Measurements from ENCODE around the gene MAP1S. TPM values are rescaled to one million over a fixed set of nuclear protein-coding genes. Genes with fewer than 3 reads are reported as not detected.

MAP1S gene
- total RNA-seq, 1 donor from 2014 or later = 57.1 TPM

DNA sequence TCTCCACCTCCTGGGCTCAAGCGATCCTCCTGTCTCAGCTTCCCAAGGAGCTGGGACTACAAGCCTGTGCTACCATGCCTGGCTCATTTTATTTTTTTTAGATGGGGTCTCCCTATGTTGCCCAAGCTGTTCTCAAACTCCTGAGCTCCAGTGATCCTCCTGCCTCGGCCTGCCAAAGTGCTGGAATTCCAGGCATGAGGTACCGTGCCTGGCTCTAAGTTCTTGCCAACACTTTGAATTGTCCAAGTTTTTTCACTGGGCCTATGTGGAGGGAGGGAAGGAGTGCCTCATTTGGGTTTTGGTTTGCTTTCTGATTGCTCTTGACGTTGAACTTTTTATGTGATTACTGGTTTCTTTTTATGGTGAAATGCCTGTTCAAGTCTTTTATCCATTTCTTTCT, 26.7 kb upstream of the MAP1S start:
- intact Hi-C loops (cut with micrococcal nuclease) = no loop called here

DNA sequence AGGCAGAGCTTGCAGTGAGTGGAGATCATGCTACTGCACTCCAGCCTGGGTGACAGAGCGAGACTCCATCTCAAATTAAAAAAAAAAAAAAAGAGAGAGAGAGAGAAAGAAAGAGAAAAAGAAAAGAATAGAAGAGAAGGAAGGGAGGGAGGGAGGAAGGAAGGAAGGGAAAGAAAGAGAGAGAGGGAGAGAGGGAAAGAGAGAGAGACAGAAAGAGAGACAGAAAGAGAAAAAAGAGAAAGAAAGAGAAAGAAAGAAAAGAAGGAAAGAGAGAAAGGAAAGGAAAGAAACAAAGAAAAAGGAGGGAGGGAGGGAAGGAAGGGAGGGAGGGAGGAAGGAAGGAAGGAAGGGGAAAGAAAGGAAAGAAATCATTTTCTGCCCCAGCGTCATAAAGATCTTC, 24.1 kb upstream of the MAP1S start:
- intact Hi-C loops (cut with micrococcal nuclease) = no loop called here

DNA sequence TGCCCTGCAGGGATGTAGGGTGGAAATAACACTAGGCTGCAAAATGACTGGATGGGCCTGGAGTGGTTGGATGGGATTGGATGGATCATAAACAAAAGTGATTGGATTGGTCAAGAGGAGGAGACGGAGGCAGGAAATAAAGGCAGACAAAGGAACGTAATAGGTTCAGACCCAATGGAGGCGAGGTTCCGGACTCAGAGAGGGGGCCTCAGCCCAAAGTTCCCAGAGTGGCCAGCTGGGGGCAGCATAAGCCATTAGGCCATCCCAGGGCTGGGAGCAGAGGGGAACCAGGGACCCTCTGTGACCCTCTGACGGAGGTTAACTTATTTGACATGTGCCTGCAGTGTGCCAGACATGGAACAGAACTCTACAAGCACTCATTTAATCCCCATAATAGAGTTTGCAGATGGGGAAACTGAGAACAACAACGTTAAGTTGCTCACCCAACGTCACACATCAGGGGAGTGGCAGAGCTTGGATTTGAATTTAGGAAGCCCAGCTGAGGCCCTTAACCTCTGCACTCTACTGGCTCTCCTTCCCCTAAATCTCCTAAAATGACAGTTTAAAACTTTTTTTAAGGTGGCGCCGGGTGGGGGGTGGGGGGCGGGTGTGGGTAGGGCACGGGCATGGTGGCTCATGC, 15.3 kb upstream of the MAP1S start:
- intact Hi-C loops (cut with micrococcal nuclease) = loop anchor here (1.0 to 5.0 kb wide), 3 partner anchors 63 to 151 kb away; no protein-coding TSS in a partner anchor

DNA sequence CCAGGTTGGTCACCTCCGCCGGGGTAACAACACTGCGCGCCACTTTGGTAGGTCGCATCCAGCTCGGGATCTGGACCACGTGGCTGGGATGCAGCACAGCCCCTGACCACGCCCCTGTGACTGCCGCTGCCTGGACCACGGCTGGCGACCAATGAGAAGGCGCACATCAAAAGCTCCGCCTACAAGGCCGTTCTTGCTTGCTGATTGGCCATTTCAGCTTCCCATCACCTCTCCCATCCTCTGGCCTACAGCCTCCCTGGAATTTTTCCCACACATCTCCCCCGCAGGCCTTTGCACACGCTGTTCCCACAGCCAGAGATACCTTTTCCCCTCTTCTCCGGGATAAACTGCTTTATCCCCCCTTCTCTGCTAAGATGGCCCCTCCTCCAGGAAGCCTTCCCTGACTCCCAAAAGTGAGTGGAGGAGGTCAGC, 12.5 kb upstream of the MAP1S start:
- intact Hi-C loops (cut with micrococcal nuclease) = no loop called here

DNA sequence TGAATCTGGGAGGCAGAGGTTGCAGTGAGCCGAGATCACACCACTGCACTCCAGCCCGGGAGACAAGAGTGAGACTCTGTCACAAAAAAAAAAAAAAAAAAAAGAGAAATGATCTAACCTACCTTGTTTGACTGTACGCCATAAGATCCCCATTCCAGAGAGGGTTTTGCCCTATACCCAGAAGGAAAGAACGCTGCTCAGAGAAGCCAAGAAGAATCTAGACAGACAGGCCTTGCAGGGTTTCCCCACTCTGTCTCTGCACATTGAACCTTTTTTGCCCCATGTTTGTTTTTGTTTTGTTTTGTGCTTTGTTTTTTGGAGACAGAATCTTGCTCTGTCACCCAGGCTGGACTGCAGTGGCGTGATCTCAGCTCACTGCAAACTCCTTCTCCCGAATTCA, 7.4 kb upstream of the MAP1S start:
- intact Hi-C loops (cut with micrococcal nuclease) = no loop called here

DNA sequence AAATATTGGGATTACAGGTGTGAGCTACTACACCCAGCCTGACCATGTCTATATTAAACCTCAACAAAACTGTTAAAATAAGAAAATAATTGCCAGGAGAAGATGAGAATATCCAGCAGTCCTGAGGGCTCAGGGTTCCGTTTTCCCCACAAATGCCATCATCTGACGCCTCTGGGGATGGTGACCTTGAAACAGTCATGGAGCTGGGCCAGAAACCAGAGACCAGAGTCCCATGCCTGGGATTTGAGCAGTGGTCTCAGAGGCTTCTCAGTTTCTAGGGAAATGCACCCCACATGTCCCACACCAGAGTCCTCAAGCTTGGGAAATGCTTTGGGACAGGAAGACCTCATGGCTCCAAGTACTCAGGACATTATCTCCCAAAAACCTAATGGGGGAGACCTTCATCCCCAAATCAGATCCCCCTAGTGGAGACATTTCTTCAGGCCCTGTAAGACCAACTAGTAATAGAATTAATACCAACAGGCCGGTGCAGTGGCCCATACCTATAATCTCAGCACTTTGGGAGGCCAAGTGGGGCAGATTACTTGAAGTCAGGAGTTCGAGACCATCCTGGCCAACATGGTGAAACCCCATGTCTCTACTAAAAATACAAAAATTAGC, 2.9 kb upstream of the MAP1S start:
- intact Hi-C loops (cut with micrococcal nuclease) = no loop called here

DNA sequence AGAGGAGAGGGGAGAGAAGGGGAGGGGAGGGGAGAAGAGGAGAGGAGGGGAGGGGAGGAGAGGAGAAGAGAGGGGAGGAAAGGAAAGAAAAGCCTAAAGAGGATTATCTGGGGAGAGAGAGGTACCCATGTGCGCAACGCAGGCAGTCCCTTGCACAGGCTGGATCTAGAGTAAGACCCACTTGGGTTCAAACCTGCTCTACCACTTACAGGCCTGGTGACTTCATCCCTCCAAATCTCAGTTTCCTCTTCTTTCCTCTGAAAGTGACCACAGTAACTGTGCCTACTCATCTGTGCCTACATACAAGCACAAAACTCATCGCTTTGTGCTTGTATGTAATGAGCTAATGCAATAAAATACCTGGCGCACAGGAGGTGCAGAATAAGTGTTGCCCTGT, 732 bp upstream of the MAP1S start:
- intact Hi-C loops (cut with micrococcal nuclease) = no loop called here

DNA sequence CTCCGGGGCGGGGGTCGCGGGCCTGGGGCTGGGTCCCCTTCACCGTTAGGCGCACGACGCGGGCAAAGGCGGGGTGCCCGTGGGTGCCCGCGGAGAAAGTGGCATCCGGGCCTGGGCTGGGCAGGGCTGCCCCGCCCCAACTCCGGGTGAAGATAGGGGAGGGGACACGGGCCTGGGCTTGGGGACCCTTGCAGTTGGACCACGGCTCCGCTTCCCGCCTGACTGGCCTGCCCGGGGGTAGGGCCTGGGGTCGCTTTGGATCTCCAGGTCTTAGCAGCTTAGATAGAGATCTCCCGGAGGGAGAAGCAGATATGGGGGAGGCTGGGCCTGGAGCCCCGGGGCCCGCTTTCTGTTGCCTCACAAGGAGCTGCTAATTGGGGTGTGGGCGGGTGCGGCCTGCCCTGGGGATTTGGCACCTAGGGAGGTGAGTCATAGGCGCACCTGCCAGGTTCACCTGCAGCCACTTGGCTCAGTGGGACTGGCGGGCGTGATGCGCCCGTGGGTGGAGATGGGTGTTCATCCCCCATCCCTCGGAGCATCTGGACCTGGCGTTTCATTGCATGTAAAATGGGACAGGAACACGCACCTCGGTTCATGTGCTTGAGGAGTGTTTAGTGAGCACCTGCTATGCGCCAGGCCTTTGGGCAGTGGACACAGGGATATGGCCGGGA, 585 bp downstream of the MAP1S start:
- intact Hi-C loops (cut with micrococcal nuclease) = loop anchor here (1.0 kb wide), 1 partner anchor 27 kb away; no protein-coding TSS in a partner anchor

DNA sequence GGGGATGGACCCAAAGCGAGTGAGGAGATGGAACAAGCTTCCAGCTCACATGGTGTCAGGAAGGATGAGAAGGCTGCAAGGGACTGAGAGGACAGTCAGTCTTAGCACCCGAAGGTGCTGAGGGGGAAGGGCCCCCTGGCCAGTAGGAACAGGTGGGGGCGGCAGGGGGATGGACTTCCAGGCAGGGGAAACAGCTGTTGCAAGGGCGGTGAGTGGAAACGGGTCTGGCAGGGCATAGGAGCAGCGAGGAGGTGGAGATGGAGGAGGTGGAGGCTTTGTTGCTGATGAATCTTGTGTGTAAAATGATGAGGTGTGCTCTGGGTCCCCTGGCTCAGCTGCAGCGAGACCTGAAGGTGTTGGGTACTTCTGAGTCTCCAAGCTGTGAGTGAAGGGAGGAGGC, 1.2 kb downstream of the MAP1S start:
- intact Hi-C loops (cut with micrococcal nuclease) = no loop called here

DNA sequence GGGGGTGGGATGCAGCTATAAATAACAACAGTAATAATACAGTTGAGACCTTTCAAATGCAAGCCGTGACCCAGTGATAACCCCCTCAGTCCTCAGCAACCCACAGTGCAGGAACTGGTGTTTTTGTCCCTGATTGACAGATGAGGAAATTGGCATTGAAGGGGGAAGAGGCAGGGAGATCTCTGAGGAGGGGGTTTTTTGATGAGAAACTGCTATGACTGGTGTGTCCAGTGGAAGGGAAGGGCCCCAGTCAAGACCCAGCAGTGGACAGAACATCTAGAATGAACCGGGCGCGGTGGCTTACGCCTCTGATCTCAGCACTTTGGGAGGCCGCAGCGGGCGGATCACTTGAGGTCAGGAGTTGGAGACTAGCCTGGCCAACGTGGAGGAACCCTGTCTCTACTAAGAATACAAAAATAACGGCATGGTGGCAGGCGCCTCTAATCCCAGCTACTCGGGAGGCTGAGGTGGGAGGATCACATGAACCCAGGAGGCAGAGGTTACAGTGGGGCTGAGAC, 1.9 kb downstream of the MAP1S start:
- intact Hi-C loops (cut with micrococcal nuclease) = no loop called here

DNA sequence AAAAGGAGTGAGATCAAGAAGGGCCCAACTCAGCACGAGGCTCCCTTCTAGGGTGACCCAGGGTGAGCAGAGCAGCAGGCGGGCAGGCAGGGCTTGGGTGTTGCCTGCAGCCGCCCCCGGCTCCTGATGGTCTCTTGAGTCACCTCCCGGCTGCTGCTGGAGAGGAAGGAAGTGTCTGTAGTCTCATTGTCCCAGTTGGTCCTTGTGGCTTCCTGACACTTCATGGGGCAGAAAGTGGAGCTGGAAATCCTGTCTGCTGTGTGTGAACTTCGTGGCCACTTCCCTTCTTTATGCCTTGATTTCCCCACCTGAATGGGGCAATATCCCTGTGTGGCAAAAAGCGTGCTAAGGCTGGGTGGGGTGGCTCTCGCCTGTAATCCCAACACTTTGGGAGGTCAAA, 2.5 kb downstream of the MAP1S start:
- intact Hi-C loops (cut with micrococcal nuclease) = no loop called here

DNA sequence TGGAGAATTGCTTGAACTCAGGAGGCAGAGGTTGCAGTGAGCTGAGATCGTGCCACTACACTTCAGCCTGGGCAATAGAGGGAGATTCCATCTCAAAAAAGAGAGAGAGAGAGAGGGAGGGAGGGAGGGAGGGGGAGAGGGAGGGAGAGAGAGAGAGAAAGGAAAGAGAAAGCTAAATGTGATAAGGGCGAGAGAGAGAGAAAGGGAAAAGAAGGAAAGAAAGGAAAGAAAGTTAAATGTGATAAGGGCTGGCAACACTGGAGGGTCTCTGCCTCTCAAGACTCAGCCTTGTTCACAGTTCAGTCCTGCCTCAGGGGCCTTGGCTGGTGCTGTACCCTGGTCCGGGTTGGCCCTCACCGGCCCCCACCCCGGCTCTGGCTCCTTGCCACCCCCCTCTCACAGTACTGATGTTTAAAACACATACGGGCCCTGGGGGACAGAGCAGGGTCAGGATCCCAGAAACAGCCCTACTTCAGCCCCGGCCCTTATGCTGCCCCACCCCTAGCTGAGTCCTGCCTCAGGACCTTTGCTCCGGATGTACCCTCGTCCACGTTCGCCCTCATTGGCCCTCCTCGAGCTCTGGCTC, 3.5 kb downstream of the MAP1S start:
- intact Hi-C loops (cut with micrococcal nuclease) = no loop called here

DNA sequence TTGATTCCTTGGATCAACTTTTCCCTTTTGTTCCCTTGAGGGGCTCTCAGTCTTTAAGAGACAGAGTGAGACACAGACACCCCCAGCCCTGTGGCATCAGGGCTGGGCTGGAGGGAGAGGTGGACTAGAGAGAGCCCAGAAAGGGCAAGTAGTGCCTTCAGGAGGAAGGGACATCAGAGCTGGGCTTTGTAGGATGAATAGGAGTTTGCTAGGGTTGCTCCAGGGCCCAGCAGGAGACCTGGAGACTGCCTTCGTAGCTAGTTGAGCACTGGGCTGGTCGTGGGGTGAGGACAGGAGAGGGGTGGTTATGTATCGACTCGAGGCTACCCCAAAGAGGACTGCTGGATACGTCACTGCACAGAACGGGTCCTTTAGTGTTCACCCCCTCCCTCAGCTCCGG, 5.4 kb downstream of the MAP1S start:
- intact Hi-C loops (cut with micrococcal nuclease) = no loop called here

DNA sequence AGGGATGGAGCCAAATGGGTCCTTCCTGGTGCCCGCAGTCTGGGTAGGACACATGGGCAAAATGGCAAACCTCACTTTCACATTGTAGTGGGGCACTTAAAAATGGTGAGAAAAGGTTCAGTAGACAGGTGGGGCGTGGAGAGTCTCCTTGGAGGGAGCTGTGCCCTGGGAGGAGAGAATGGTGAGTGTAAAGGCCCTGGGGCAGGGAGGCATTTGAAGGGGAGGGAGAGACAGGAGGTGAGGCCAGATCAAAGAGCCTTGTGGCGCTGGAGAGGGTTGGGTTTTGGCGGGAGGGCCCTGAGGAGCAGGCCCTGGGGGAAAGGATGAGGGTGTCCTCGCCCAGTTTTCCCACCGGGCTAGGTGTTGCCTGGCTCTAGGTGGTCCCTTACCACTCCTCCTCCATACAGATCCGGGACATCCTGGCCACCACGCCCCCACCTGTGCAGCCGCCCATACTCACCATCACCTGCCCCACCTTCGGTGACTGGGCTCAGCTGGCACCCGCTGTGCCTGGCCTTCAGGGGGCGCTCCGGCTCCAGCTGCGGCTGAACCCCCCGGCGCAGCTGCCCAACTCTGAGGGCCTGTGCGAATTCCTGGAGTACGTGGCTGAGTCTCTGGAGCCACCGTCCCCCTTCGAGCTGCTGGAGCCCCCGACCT, 6.3 kb downstream of the MAP1S start:
- intact Hi-C loops (cut with micrococcal nuclease) = no loop called here

DNA sequence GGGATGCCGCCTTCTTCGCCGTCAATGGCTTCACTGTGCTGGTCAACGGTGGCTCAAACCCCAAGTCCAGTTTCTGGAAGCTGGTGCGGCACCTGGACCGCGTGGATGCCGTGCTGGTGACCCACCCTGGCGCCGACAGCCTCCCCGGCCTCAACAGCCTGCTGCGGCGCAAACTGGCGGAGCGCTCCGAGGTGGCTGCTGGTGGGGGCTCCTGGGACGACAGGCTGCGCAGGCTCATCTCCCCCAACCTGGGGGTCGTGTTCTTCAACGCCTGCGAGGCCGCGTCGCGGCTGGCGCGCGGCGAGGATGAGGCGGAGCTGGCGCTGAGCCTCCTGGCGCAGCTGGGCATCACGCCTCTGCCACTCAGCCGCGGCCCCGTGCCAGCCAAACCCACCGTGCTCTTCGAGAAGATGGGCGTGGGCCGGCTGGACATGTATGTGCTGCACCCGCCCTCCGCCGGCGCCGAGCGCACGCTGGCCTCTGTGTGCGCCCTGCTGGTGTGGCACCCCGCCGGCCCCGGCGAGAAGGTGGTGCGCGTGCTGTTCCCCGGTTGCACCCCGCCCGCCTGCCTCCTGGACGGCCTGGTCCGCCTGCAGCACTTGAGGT, 7.0 kb downstream of the MAP1S start:
- intact Hi-C loops (cut with micrococcal nuclease) = no loop called here

DNA sequence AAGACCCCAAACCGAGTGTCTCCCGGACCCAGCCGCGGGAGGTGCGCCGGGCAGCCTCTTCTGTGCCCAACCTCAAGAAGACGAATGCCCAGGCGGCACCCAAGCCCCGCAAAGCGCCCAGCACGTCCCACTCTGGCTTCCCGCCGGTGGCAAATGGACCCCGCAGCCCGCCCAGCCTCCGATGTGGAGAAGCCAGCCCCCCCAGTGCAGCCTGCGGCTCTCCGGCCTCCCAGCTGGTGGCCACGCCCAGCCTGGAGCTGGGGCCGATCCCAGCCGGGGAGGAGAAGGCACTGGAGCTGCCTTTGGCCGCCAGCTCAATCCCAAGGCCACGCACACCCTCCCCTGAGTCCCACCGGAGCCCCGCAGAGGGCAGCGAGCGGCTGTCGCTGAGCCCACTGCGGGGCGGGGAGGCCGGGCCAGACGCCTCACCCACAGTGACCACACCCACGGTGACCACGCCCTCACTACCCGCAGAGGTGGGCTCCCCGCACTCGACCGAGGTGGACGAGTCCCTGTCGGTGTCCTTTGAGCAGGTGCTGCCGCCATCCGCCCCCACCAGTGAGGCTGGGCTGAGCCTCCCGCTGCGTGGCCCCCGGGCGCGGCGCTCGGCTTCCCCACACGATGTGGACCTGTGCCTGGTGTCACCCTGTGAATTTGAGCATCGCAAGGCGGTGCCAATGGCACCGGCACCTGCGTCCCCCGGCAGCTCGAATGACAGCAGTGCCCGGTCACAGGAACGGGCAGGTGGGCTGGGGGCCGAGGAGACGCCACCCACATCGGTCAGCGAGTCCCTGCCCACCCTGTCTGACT, 7.9 kb downstream of the MAP1S start:
- intact Hi-C loops (cut with micrococcal nuclease) = no loop called here

DNA sequence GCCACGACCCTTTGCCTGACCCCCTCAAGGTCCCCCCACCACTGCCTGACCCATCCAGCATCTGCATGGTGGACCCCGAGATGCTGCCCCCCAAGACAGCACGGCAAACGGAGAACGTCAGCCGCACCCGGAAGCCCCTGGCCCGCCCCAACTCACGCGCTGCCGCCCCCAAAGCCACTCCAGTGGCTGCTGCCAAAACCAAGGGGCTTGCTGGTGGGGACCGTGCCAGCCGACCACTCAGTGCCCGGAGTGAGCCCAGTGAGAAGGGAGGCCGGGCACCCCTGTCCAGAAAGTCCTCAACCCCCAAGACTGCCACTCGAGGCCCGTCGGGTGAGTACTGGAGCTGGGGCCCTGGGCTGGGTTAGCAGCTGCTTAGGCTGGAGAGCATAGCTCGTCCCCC, 8.6 kb downstream of the MAP1S start:
- intact Hi-C loops (cut with micrococcal nuclease) = no loop called here

DNA sequence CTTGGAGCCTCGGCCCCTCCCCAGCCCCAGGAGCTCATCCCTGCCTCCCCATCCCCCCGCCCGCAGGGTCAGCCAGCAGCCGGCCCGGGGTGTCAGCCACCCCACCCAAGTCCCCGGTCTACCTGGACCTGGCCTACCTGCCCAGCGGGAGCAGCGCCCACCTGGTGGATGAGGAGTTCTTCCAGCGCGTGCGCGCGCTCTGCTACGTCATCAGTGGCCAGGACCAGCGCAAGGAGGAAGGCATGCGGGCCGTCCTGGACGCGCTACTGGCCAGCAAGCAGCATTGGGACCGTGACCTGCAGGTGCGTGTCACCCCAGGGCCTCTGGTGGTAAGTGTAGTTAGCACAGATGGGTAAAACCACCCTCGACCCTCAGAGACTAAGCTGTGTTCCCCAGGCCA, 13.8 kb downstream of the MAP1S start:
- intact Hi-C loops (cut with micrococcal nuclease) = no loop called here

DNA sequence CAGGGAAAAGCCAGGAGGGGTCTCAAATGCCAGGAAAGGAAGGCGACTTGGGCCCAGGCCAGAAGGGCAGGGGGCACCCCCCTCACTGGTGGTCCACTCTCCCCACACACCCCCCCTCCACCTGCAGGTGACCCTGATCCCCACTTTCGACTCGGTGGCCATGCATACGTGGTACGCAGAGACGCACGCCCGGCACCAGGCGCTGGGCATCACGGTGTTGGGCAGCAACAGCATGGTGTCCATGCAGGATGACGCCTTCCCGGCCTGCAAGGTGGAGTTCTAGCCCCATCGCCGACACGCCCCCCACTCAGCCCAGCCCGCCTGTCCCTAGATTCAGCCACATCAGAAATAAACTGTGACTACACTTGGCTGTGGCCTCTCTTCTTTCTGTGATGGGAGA, 14.9 kb downstream of the MAP1S start:
- intact Hi-C loops (cut with micrococcal nuclease) = no loop called here

DNA sequence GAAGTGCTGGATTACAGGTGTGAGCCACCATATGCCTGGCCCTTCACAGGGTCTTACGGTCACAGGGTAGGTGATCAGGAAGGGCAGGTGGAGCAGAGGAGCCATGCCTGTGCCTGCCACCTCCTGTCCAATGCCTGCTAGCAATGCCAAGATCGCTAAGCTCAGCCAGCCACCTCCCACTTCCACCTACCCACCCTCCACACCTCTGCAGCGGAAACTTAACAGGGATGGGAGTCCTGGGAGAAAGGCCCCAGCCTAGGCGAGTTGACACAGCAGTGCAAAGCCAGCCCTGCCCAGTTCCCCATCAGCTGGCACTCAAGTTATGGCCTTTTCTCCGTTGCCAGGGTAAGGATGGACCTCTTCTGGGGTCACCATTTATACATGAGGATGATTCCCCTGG, 16.1 kb downstream of the MAP1S start:
- intact Hi-C loops (cut with micrococcal nuclease) = no loop called here

All from T-helper 2 cell treated with Interferon-gamma antibody and Interleukin-4, amounts not matched to agents 100 ng/mL and 5 ng/mL, for 36 hours (primary cell).